GM19099 (cell line): Measurements from ENCODE around the gene NACC1.

ENCODE experiments used
- POLR2A ChIP-seq: IDR thresholded peaks from 3 replicates; pipeline ENCODE4 v1.6.1; 2011; ENCODE audit warnings: low read depth; ENCODE audit not compliant: insufficient read length; ENCODE audit errors: extremely low read depth

The NACC1 gene

GRCh38 chr19:13120031-13120430 is 2.0 kb downstream of the NACC1 start:
- TF ChIP-seq POLR2A, result no peak

DNA sequence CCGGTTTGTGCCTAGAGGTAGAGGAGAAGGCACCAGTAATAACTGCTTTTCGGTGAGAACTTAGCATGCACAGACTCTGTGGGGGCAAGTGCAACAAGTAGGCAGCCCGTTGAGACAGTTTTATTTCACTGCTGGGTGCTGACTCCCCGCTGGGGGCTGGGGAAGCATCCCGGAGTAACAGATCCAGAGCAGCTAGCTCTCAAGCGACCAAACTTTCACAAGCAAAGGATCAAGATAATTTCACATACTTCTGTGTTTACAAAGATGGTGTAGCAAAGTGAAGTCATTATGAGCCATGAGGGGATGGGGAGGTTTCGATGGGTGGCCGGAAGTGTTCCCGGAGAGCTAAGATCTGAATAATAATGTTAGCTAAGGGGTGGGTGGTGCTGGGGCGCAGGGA is 2.8 kb downstream of the NACC1 start:
- no peak for TF ChIP-seq POLR2A

DNA sequence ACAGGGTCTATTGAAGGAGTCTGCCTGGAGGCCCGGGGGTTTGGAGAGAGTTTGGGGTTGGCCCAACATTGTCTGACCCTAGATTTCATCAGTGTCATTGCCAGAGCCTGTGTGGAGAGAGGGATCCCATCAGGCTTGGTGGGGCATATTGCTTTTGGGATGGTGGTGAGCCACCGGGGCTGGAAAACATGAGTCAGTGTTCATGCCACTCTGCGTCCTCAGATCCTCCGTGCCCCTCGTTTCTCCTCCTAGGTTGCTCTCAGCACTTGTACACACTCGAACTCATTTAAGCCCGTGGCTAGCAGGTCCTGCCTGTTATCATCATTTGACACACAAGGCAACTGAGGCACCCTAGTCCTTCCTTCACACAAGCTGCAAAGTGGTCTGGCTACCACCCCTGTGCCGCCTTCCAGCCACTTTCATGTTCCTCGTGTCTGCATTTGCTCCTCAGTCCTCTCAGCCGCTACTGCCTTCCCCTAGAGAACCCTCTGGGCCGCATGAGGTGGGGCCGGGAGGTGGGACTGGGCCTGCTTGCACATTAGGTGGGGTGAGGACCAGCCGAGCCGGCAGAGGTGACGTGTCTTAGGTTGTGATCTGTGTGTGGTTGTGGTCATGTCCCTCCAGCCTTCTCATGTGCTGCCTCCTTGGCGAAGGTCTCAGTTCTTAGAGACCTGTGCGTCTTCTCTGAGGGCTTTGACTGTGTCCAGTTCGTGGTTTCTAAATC is 3.6 kb downstream of the NACC1 start:
- no peak for TF ChIP-seq POLR2A

- TF ChIP-seq POLR2A, result no peak
Observed at GRCh38 chr19:13122275-13122878, 4.3 kb downstream of the NACC1 start.

- TF ChIP-seq POLR2A, result no peak
Observed at GRCh38 chr19:13122980-13123957, 5.2 kb downstream of the NACC1 start.

DNA sequence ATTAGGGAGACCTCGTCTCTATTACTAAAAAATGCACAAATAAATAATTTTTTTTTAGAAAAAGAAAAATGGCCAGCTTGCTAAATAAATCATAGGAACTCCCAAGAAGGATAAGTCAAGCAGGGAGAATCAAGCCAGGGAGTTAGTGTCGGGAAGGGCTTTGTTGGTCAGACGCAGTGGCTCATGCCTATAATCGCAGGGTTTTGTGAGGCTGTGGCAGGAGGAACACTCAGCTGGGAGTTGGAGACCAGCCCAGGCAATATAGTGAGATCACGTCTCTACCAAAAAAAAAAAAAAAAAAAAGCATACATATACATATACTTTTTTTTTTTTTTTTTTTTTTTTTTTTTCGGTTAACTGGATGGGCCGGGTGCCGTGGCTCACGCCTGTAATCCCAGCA is 9.0 kb downstream of the NACC1 start:
- TF ChIP-seq POLR2A, result no peak

- no peak for TF ChIP-seq POLR2A
Observed at GRCh38 chr19:13127811-13128575, 9.9 kb downstream of the NACC1 start.

- no peak for TF ChIP-seq POLR2A
Observed at GRCh38 chr19:13128583-13128982, 10.5 kb downstream of the NACC1 start.

DNA sequence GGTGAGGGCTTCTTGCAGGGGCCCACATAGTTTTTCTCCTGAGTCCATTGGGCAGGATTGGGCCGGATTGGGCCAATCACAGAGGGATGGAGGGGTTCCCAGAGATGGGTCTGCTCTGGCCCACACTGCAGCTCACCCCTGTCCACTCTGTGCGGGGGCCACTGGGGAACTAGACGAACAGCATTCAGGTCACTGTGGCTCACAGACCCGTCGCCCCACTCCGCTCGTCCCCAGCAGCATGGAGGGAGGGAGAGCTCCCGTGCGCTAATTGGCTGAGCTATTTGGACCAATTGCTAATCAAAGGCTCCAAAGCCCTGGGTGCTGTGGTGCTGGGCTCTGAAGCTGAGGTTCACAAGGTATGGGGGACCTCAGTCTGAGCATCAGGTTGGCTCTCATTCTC is 11.3 kb downstream of the NACC1 start:
- TF ChIP-seq POLR2A, result no peak

- TF ChIP-seq POLR2A, result no peak
Observed at GRCh38 chr19:13130886-13131490, 12.9 kb downstream of the NACC1 start.

DNA sequence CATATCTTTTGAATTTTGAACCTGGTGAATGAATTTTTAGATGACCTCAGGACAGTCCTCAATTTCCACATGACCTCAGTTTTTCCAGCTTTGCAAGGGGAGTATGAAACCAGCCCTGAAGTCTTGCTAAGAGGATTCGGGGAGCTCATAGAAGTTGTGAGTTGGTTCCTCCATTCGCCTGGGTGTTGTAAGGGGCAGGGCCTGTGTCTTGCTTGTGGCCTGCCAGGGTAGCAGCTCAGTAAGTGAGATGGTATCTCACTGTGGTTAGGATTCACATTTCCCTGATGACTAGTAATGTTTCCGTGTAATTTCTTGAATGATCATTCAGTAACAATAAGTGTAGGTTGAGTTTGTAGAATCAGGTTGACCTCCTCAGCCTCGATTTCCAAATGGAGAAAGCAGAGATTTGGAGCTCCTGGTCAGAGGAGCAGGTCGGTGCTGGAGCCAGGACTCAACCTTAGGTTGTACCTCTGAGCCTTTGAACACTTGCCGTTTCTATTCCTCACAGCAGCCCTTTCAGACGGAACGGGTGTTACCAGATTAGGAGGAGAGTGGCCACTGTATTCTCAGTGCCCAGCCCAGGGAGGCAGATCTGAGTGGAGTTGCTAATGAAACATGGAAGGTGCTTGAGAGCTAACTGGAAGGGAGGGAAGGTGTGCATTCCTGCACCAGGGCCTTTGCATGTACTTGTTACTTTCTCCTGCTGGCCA is 14.6 kb downstream of the NACC1 start:
- no peak for TF ChIP-seq POLR2A

DNA sequence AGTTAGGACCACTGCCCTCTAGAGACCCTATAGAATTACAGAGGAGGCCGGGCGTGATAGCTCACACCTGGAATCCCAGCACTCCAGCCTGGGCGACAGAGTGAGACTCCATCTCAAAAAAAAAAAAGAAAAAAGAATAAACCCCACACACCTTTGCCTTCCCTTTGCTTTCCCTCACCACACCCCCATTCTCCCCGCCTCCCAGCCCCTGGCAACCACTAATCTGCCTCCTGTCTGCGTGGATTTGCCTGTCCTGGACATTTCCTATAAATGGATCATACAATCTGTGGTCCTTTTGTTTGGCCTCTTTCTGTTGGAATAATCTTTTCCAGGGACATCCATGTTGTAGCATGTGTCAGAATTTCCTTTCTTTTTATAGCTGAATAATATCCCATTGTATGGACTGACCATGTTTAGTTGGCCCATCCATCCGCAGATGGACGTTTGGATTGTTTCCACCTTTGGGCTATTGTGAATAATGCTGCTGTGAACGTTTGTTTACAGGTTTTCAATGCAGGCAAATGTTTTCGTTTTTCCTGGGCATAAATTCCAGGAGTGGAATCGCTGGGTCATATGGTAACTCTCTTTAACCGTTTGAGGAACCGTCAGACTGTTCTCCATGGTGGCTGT is 15.3 kb downstream of the NACC1 start:
- TF ChIP-seq POLR2A, result no peak

DNA sequence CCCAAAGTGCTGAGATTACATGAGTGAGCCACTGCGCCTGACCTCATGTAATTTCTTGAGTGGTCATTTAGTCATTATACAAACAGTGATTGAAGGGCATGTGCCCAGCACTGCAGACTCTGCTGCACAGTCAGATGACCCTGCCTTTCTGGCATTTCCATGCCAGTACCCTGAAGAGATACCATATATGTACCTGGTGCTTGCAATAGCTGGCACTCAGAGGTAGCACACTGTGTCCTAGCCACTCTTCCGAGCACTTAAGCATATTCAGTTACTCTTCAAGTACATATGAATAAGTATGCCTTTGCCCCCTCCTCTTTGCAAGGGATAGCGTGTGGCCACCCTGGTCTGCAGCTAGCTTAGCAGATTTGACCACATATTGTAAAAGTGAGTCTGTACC is 16.6 kb downstream of the NACC1 start:
- TF ChIP-seq POLR2A, result no peak
